ENCODE data around the gene MIEN1.
"Not testable (repeated sequence)": the region's sequence is repeated elsewhere in the genome, so short reads cannot be mapped to it uniquely, and the experiment has no call there.

The MIEN1 gene

GRCh38 chr17:39739885-39740356, 9.6 kb upstream of the MIEN1 start:
- no peak for DNase-seq (ENCODE audit: low read depth)

DNA sequence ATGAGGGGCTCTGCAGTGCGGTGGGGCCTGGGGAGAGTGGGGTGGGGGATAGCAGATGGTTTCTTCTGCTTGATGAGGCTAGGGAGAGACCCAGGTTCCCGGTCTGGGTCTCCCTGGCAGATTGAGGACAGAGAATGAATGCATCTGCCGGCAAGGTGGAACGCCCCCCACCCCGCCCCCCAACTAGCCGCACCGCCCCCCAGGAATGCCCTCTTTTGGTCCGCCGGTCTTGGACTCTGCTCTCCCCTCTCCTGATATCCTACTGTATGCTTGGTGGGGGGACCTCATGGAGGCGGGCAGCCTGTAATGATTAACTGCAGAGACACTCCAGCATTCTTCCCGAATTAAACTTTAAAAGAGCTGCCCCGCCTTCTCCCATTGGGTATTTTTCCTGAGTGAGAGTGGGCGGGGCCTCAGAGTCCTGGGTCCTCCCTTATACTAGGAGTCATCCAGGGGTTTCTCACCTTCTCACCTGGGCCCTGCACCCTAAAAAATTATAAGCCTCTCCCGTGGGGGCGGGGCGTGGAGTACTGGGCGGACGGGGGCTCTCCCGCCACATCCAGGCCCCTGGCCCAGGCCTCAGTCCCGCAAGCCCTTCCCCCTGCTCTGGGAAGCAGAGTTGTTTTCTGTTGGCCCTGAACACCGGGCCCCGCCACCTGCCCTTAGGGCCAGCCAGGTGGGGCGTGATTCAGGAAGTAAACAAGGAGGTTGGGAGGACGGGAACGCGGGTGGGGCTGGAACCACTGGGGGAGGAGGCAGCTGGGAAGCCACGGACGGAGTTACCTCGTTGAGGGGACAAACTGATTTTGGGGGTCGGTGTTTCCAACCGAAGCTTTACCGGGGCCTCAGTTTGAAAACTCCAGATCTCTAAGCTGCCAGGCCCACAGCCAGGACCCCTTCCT, 8.9 kb upstream of the MIEN1 start:
- no peak for DNase-seq (ENCODE audit: low read depth)

DNA sequence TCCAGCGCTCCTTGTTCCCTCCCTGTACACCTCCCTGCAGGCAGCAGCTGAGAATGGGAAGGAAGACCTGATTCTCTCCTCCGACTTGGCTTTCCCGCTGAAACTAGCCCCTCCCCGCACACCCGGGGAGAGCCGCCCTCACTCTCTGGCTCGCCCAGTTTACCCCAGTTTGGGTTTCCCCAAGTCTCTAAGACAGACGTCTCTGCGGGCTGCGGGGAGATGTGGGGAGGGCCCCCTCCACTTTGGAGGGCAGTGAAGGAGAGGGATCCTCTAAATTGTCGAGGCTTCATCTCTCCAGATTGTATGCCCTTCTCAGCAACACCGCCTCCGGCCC, 8.2 kb upstream of the MIEN1 start:
- no peak for DNase-seq (ENCODE audit: low read depth)

GRCh38 chr17:39737760-39738567, 7.6 kb upstream of the MIEN1 start, which contains the start of gene GRB7:
TSS of gene GRB7 (plus strand) at chr17:39737938. CDS start at chr17:39742302, 4,364 bp downstream.
- DNase-seq (ENCODE audit: low read depth): no peak

DNA sequence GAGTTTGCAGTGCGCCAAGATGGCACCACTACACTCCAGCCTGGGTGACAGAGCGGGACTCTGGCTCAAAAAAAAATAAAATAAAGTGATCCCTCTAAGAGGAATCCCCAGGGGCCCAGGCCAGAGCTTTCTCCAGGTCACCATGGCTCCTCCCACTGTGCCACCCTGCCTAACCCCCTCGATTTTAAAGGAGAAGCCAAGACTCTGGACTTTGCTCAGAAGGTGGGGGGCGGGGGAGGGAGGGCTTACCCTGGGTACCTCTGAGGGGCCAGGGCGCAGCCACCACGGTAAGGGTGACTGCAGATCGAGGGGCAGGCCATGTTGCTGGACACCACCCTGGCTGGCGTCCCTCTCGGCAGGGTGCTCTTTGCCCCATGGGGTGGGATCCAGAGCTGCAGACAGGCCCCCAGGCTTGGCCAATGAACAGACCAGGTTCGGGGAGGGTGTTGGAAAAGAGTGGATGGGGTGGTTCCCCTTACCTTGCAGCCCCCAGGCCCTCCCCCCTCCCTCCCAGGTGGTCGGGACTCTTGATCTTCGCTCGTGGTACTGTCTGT, 7.0 kb upstream of the MIEN1 start:
- DNase-seq (ENCODE audit: low read depth): no peak

DNA sequence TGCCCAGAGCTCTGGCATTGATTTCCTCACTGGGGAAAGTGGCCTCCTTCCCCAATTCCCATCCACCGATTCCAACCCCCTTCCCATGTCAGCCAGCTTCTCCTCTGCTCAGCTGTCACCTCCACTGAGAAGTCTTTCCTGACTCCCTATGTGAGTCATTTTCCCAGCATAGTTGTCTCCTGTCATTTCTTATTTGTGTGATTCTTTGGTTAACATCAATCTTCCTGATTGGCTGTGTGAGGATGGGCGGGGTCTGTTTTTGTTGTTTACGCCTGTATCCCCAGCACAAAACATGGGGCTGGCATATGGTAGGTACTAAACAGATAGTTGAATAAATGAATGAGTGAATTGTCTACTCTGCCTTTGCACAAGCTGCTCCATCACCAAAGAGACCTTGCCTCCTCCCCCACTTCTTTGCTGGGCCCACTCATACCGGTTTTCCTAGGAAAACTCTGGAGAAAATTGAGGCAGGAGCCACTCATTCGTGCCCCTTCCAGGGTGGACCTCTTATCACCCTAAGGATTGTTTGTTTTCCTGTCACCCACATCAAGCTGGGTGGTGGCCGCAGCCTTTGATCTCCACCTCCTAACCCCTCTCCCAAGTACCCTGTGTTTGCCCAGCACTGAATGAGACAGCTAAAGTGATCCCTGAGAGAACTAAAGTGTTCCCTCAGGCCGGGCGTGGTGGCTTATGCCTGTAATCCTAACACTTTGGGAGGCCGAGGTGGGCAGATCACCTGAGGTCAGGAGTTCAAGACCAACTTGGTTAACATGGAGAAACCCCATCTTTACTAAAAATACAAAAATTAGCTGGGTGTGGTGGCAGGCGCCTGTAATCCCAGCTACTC, 6.2 kb upstream of the MIEN1 start:
- DNase-seq (ENCODE audit: low read depth): no peak

DNA sequence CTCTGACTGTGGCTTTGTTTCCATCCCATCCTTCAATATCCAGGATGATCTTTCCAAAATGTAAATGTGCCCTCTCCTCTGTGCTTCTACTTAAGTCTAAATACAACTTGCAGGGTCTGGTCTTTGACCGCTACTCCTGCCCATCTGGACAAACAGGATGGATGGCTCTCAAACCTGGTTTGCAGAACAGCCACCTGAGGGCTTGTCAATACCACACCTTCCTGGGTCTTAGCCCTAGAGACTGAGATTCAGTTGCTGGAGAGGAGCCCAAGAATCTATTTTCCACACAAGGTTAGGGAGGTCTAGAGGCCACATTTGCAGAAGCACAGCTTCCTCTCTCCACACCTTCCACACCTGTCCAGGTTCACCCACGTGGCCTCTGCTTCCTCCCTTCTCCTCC, 5.5 kb upstream of the MIEN1 start:
- DNase-seq (ENCODE audit: low read depth): no peak

- no peak for DNase-seq (ENCODE audit: low read depth)
These were observed 2.3 kb upstream of the MIEN1 start for GRCh38 chr17:39732586-39732985.

- DNase-seq (ENCODE audit: low read depth): no peak
These were observed 966 bp downstream of the MIEN1 start for GRCh38 chr17:39729280-39729851.

GRCh38 chr17:39727556-39727955, 2.8 kb downstream of the MIEN1 start:
- DNase-seq (ENCODE audit: low read depth): no peak

DNA sequence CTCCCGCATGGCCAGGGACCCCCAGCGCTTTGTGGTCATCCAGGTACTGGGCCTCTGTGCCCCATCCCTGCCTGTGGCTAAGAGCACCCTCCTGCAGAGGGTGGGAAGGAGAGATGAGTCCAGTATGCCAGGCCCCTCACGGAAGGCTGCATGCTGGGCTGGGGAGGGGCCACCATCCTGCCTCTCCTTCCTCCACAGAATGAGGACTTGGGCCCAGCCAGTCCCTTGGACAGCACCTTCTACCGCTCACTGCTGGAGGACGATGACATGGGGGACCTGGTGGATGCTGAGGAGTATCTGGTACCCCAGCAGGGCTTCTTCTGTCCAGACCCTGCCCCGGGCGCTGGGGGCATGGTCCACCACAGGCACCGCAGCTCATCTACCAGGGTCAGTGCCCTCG, 3.7 kb downstream of the MIEN1 start:
- DNase-seq (ENCODE audit: low read depth): no peak

DNA sequence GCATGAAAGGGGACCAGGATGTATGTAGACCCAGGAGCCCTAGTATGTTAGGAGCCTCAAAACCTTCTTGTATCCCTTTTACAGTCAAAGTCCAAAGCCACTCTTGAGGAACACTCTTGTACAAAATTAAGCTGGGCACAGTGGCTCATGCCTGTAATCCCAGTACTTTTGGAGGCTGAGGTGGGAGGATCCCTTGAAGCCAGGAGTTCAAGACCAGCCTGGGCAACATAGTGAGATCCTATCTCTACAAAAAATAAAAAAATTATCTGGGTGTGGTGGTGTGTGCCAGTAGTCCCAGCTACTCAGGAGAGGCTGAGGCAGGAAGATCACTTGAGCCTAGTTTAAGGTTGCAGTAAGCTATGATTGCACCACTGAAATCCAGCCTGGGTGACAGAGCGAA, 4.4 kb downstream of the MIEN1 start:
- DNase-seq (ENCODE audit: low read depth): not testable (repeated sequence)

DNA sequence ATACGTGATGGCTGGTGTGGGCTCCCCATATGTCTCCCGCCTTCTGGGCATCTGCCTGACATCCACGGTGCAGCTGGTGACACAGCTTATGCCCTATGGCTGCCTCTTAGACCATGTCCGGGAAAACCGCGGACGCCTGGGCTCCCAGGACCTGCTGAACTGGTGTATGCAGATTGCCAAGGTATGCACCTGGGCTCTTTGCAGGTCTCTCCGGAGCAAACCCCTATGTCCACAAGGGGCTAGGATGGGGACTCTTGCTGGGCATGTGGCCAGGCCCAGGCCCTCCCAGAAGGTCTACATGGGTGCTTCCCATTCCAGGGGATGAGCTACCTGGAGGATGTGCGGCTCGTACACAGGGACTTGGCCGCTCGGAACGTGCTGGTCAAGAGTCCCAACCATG, 5.6 kb downstream of the MIEN1 start:
- no peak for DNase-seq (ENCODE audit: low read depth)

DNA sequence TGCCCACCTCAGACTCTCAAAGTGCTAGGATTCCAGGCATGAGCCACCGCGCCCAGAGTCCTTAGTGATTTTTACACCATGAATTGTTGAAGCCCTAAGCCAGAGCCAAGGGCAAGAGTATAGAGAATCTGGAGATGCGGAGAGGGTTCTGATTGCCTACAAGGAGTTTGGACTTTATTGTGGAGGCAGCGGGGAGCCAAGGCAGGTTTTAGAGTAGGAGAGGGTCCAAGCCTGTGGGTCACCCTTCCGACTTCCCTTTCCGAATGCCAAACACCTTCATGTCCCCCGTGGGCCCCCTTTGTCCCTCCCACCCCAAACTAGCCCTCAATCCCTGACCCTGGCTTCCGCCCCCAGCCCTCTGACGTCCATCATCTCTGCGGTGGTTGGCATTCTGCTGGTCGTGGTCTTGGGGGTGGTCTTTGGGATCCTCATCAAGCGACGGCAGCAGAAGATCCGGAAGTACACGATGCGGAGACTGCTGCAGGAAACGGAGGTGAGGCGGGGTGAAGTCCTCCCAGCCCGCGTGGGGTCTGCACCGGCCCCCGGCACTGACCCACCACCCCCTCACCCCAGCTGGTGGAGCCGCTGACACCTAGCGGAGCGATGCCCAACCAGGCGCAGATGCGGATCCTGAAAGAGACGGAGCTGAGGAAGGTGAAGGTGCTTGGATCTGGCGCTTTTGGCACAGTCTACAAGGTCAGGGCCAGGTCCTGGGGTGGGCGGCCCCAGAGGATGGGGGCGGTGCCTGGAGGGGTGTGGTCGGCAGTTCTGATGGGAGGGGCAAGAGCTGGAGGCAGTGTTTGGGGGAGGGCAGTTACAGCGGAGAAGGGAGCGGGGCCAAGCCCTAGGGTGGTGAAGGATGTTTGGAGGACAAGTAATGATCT, 7.1 kb downstream of the MIEN1 start:
- DNase-seq (ENCODE audit: low read depth): no peak

GRCh38 chr17:39722104-39722503, 8.2 kb downstream of the MIEN1 start:
- DNase-seq (ENCODE audit: low read depth): no peak

GRCh38 chr17:39719563-39720355, 10.6 kb downstream of the MIEN1 start:
- no peak for DNase-seq (ENCODE audit: low read depth)

- DNase-seq (ENCODE audit: low read depth): no peak
These were observed 12.7 kb downstream of the MIEN1 start for GRCh38 chr17:39717660-39718059.

GRCh38 chr17:39716879-39717536, 13.3 kb downstream of the MIEN1 start:
- no peak for DNase-seq (ENCODE audit: low read depth)
